ENCODE results near the gene SGSM1.
"Not testable (repeated sequence)": the region's sequence is repeated elsewhere in the genome, so short reads cannot be mapped to it uniquely, and the experiment has no call there.

The SGSM1 gene

GRCh38 chr22:24907101-24907500 lies 101.1 kb downstream of the SGSM1 start:
- DNase-seq, result not testable (repeated sequence)

- no peak for DNase-seq
Observed at GRCh38 chr22:24920029-24920428, 114.0 kb downstream of the SGSM1 start.

DNA sequence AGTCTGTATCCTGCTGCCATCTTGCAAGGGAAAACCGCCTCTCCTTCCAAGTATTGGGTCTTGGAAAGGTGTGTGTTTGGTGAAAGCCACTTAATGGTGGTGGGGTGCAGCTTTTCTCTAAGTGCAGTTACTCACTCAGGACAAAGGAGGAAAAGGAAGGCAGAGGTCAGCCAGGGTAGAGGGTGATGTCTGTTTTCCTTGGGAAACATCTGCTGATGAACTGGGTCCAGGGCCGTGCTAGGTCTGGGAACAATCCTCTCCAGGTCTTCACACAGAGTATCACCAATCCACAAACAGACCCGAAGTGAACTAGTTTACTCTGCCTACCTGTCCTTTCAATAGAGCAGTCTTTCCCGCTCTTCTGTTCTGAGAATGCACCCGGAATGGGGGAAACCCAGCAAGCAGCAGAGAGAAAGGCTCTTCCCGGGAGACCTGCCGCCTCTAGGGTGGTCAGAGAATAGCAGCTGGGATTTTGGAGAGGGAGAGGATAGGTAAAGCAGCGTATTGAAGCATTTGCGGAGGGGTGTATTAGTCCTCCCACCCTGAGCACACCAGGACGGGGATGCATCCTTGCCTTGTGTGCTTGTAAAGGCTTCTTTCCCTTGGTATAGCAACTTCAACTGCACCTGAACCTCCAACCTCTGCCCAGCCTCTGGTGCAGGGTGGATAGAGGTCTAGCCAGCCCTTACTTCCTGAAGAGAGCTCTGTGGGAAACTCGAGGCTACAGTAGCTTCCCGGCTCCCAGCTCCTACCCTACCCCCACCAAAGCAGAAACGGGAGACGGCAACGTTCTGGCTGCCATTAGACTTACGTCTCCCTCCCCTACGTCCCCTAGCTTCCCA lies 119.8 kb downstream of the SGSM1 start:
- no peak for DNase-seq

DNA sequence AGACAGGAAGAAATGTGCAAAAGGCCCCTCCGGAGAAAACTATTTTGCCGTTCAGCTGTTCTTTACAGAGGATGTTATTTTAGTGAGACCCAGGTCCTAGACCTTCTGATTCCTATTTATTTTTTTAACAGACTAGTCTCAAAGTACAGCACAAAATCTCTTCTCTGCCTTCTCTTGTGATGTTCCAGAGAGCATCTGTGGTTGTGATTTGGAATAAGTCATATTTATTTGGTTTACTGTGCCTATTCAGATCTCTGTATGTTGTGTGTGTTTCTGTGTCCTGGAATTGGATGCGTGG lies 120.4 kb downstream of the SGSM1 start:
- no peak for DNase-seq

- no peak for DNase-seq
Observed at GRCh38 chr22:24926849-24927579, 121.0 kb downstream of the SGSM1 start.

- DNase-seq, result no peak
Observed at GRCh38 chr22:24928322-24928721, 122.3 kb downstream of the SGSM1 start.

DNA sequence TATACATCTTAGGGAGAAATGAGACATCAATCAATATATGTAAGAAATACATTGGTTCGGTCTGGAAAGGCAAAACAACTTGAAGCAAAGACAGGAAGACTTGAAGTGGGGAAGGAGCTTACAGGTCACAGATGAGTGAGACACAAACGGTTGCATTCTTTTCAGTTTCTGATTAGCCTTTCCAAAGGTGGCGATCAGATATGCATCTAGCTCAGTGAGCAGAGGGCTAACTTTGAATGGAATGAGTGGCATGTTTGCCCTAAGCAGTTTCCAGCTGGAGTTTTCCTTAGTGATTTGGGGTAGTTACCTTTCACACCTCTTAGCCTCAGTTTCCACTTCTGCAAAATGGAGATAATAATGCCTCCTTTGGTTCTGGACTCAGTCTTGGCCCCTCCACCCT lies 124.7 kb downstream of the SGSM1 start:
- DNase-seq, result no peak

DNA sequence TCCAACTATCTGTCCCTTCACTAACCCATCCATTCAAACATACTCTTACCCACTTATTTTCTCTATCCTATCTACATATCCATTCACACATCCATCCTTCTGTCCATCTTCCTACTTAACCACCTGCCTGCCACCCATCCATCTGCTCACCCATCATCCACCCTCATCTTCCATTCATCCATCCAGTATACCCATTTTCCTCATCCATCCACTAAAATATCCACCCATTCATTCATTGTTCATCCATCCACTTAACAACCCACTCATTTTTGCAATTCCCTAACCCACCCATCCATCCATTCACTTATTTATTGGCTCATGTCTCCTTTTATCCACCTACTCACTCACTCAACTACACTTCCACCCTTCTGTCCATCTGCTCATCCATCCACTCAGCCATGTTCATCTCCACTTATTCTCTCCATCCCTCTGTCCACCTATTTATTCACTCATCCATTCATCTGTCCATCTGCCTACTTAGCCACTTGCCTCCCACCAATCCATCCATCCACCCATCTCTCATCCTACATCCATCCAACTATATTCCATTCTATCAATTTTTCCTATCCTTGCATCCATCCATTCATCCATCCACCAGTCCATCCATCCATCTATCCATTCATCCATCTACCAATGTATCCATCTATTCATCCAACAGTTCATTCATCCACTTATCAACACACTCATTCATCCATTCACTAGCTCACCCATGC lies 129.9 kb downstream of the SGSM1 start:
- no peak for DNase-seq

GRCh38 chr22:24937114-24937513 lies 131.1 kb downstream of the SGSM1 start:
- no peak for DNase-seq

DNA sequence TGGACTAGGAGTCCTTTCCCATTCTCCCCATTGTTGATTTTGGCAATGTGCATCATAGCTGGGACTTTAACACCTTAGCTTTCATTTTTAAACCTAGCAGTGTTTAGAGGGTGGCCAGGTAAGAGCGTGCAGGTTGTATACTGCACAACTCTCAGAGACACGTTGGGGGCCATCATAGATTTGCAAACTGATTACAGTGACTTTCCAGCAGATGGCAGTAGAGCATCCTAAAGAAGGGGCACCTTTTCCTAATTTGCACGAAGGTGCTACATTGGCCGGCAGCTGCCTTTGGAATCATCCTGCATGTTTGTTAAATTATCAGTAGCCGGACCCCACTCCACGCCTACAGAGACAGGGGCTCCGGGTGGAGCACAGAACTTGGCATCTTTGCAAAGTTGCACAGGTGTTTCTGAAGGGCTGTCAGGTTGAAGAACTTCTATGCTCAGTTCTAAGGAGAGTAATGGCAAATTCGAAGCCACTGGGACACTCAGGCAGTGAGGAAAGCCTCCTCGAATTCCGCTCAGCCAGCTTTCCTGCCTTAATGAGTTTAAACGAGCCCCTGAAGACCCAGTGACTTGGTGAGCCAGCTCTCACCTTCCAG lies 132.8 kb downstream of the SGSM1 start:
- no peak for DNase-seq

DNA sequence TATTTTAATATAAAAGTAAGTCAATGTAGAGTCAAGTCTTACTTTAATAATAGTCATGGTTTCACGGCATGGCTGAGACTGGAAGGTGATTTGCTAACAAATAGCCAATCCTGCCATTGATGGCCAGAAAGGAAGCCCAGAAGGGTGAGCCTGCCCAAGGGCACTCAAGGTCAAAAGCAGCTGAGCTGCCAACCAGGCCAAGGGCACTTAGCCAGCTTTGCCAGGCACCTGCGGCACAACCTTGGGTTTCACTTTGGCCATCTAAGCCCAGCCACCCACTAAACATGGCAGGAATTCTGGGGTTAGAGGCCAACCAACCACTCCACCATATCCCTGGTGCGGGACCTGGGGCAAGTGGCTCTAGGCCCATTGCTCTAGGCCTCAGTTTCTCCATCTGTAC lies 136.3 kb downstream of the SGSM1 start:
- DNase-seq, result no peak

GRCh38 chr22:24944217-24944937 lies 138.4 kb downstream of the SGSM1 start:
- DNase-seq, result no peak

- no peak for DNase-seq
Observed at GRCh38 chr22:24945430-24945829, 139.4 kb downstream of the SGSM1 start.

DNA sequence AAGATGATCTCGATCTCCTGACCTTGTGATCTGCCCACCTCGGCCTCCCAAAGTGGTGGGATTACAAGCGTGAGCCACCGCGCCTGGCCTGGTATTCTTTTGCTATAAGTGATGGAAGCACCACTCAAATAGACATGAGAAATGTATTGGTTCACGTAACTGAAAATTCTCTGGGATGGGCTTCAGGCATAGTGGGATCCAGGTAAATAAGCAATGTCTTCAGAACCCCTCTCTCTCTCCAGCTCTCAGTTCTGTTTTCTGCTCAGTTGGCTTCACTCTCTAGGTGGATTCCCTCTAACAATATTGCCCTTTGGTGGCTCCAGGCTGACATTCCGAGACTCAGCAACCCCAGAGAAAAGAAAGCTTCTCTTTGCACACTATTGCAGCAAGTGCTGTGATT lies 141.4 kb downstream of the SGSM1 start:
- no peak for DNase-seq

GRCh38 chr22:24947881-24948280 lies 141.9 kb downstream of the SGSM1 start:
- DNase-seq, result no peak

GRCh38 chr22:24948356-24949202 lies 142.6 kb downstream of the SGSM1 start:
- DNase-seq, result no peak

- no peak for DNase-seq
Observed at GRCh38 chr22:24950272-24950902, 144.4 kb downstream of the SGSM1 start.

- peak; percentile 89 for DNase-seq
Observed at GRCh38 chr22:24951942-24952836, 146.2 kb downstream of the SGSM1 start, which contains the start of gene KIAA1671. KIAA1671 (plus strand) TSS chr22:24952716; CDS start chr22:25028000, 75,284 bp downstream.

DNA sequence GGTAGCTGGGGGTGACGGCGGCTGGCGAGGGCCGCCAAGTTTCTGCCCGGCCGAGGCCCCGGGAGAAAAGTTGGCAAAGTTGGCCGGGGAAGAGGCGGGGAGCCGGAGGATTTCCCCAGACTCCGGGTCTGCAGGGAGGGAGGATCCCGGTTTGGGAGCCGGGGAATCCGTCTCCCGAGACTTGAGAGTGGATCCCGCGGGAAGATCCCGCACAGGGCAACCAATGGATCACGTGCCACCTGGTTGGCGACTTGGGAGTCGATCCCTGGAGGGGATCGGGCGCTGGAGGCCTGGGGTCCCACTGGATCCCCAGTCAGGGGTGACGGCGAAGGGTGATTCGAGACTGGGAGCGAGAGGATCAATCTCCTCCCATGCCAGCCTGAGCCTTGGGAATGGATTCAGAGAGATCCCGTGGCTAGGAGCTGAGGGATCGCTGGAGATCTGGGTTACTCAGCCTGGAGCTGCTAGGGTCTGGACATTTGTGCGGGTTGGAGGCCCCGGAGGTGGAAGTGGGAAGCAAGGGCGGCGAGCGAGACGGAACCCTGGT lies 146.9 kb downstream of the SGSM1 start:
- peak; percentile 50 for DNase-seq

Measured in right forelimb (tissue), 1 donor.